HCT116 (cell line): ENCODE measurements around the gene LINGO1. TPM values are rescaled to one million over a fixed set of nuclear protein-coding genes. Genes with fewer than 3 reads are reported as not detected.

Source experiments
- ATAC-seq: fragments of 200-7000 bp; cut with Tn5 transposase; 2 replicates; pipeline ENCODE4 v1.9.1; 2020; ENCODE audit warnings: mild to moderate bottlenecking, moderate library complexity
- BruUV-seq: library from RNA; stranded (reverse); fragments of 400-500 nt; replicated peaks from 2 replicates; lab custom pipeline; 2021; lab: Mats Ljungman, UMichigan
- CTCF ChIA-PET: fragments of 300-600 bp; sonication (Branson Sonifier 250); formaldehyde crosslinking; loops from one replicate; lab custom pipeline; 2021; ENCODE audit warnings: antibody characterized with exemption; lab: Charles Lee
- POLR2A ChIA-PET: fragments of 300-600, 350-600 bp; sonication (Branson Sonifier 250); formaldehyde crosslinking; loops from one replicate; lab custom pipeline; 2021; ENCODE audit warnings: antibody characterized with exemption; lab: Charles Lee
- RAD21 ChIA-PET, 2 experiments: fragments of 300-600 bp; sonication (Branson Sonifier 250); formaldehyde crosslinking; loops; one replicate each; lab custom pipeline; 2023; ENCODE audit warnings: low total read pairs in 2 of 2; ENCODE audit not compliant: uncharacterized antibody in 2 of 2, unreplicated experiment in 2 of 2, low non-redundant PET in 1 of 2; lab: Charles Lee
- DNase-seq: peaks from one replicate; pipeline ENCODE4 v3.0.0-alpha.2; 2010; ENCODE audit warnings: low read depth, low spot score
- H2AFZ ChIP-seq: fragments of 200-600 bp; shearing (Covaris generic), sonication (generic); 2 replicates; pipeline ENCODE4 v1.6.1; 2017; ENCODE audit warnings: low read depth, mixed run types, mixed read lengths, antibody characterized with exemption, low read length; ENCODE audit not compliant: poor library complexity, severe bottlenecking
- H3K27ac ChIP-seq: 2 replicates; pipeline ENCODE4 v1.5.1; 2012; ENCODE audit warnings: low read depth, low read length
- H3K27me3 ChIP-seq: fragments of 200-600 bp; sonication (generic); 2 replicates; pipeline ENCODE4 v1.6.1; 2016; ENCODE audit warnings: mixed run types, low read length, mixed read lengths; ENCODE audit not compliant: insufficient read depth
- H3K36me3 ChIP-seq, 2 experiments: fragments of 200-500 bp in 1 of 2; fragments of 200-600 bp in 1 of 2; sonication (Bioruptor generic) in 1 of 2; sonication (generic) in 1 of 2; 2 replicates each; pipeline versions ENCODE4 v1.5.1 to v1.6.1; 2014 to 2016; ENCODE audit warnings: low read length in 2 of 2, inconsistent platforms in 1 of 2, mixed read lengths in 1 of 2, mixed run types in 1 of 2; ENCODE audit not compliant: insufficient read depth in 2 of 2, control insufficient read depth in 1 of 2
- H3K4me1 ChIP-seq, 2 experiments: fragments of 200-600 bp in 1 of 2; sonication (generic) in 1 of 2; 2 replicates each; pipeline versions ENCODE4 v1.5.1 to v1.6.1; 2012 to 2017; ENCODE audit warnings: low read length in 2 of 2, inconsistent platforms in 1 of 2, mild to moderate bottlenecking in 1 of 2, mixed read lengths in 1 of 2, mixed run types in 1 of 2, moderate library complexity in 1 of 2; ENCODE audit not compliant: insufficient read depth in 2 of 2, control insufficient read depth in 1 of 2
- H3K4me2 ChIP-seq: fragments of 200-600 bp; sonication (generic); 2 replicates; pipeline ENCODE4 v1.6.1; 2017; ENCODE audit warnings: mixed run types, low read length, mixed read lengths
- H3K4me3 ChIP-seq, 2 experiments: fragments of 200-600 bp in 1 of 2; sonication (generic) in 1 of 2; replicated peaks in 1 of 2; 2 replicates each; pipeline ENCODE4 v1.5.1; 2011 to 2016; ENCODE audit warnings: low read length in 2 of 2, control low read depth in 1 of 2, low read depth in 1 of 2, mild to moderate bottlenecking in 1 of 2, mixed read lengths in 1 of 2, mixed run types in 1 of 2
- H3K79me2 ChIP-seq: fragments of 200-600 bp; sonication (generic); 2 replicates; pipeline ENCODE4 v1.6.1; 2017; ENCODE audit warnings: mild to moderate bottlenecking, mixed run types, low read length, moderate library complexity, mixed read lengths; ENCODE audit not compliant: insufficient read depth
- H3K9ac ChIP-seq: fragments of 200-600 bp; sonication (generic); 2 replicates; pipeline ENCODE4 v1.6.1; 2016; ENCODE audit warnings: low read length, mixed read lengths
- H3K9me2 ChIP-seq: fragments of 200-600 bp; sonication (generic), shearing (Covaris generic); 2 replicates; pipeline ENCODE4 v1.6.1; 2017; ENCODE audit warnings: mixed run types, mild to moderate bottlenecking, moderate library complexity; ENCODE audit not compliant: insufficient read depth
- H3K9me3 ChIP-seq, 2 experiments: fragments of 200-500 bp in 1 of 2; fragments of 200-600 bp in 1 of 2; sonication (Bioruptor generic) in 1 of 2; sonication (generic) in 1 of 2; 2 replicates each; pipeline ENCODE4 v1.6.1; 2014 to 2017; ENCODE audit warnings: low read length in 2 of 2, mixed read lengths in 2 of 2, inconsistent platforms in 1 of 2, low read depth in 1 of 2, mild to moderate bottlenecking in 1 of 2, mixed run types in 1 of 2, moderate library complexity in 1 of 2; ENCODE audit not compliant: control insufficient read depth in 1 of 2, insufficient read depth in 1 of 2
- H4K20me1 ChIP-seq: fragments of 200-600 bp; sonication (generic), shearing (Covaris generic); 2 replicates; pipeline ENCODE4 v1.6.1; 2017; ENCODE audit warnings: mixed run types, mild to moderate bottlenecking, moderate library complexity; ENCODE audit not compliant: insufficient read depth
- CEBPB ChIP-seq: IDR thresholded peaks from 2 replicates; pipeline ENCODE4 v1.6.1; 2012; ENCODE audit warnings: low read depth
- EGR1 ChIP-seq: IDR thresholded peaks from 2 replicates; pipeline ENCODE4 v1.6.1; 2012; ENCODE audit warnings: low read depth
- EZH2 ChIP-seq: fragments of 200-600 bp; sonication (generic); IDR thresholded peaks from 2 replicates; pipeline ENCODE4 v1.6.1; 2017; ENCODE audit warnings: antibody characterized with exemption, mixed run types
- FOSL1 ChIP-seq: IDR thresholded peaks from 2 replicates; pipeline ENCODE4 v1.6.1; 2012; ENCODE audit warnings: low read depth
- POLR2AphosphoS5 ChIP-seq: IDR thresholded peaks from 2 replicates; pipeline ENCODE4 v1.6.1; 2011; ENCODE audit warnings: mild to moderate bottlenecking, low read depth, low read length, moderate library complexity
- RAD21 ChIP-seq: IDR thresholded peaks from 2 replicates; pipeline ENCODE4 v1.6.1; 2012; ENCODE audit warnings: low read depth, mild to moderate bottlenecking
- SP1 ChIP-seq: IDR thresholded peaks from 2 replicates; pipeline ENCODE4 v1.6.1; 2012; ENCODE audit warnings: low read depth
- TCF7L2 ChIP-seq: IDR thresholded peaks from 2 replicates; pipeline ENCODE4 v1.7.0; 2011; ENCODE audit warnings: borderline replicate concordance, inconsistent platforms; ENCODE audit not compliant: insufficient read depth, insufficient read length; ENCODE audit errors: extremely low read depth
- YY1 ChIP-seq: IDR thresholded peaks from 2 replicates; pipeline ENCODE4 v1.6.1; 2011; ENCODE audit warnings: low read length, low read depth, moderate library complexity, mild to moderate bottlenecking; ENCODE audit not compliant: insufficient replicate concordance; ENCODE audit errors: extremely low read depth
- ZNF274 ChIP-seq: fragments of 200-500 bp; sonication (Bioruptor generic); IDR thresholded peaks from 2 replicates; pipeline ENCODE4 v1.6.1; 2014; ENCODE audit warnings: mild to moderate bottlenecking, low read depth, low read length, inconsistent platforms
- intact Hi-C: fragments of 100-400 bp; cut with micrococcal nuclease; formaldehyde crosslinking; loops from 2 replicates; pipeline ENCODE4 v1.10.0; 2022
- total RNA-seq: library from RNA; stranded (reverse); gene quantifications from one replicate; pipeline ENCODE4 v1.2.1, GENCODE V29; 2021; ENCODE audit not compliant: unreplicated experiment
- TF ChIP-seq, protein P1 (sequence below): IDR thresholded peaks from 2 replicates; pipeline ENCODE4 v1.6.1; 2012; ENCODE audit warnings: low read depth

The LINGO1 gene
- total RNA-seq, 1 experiment from 2014 or later: 15.6 TPM

DNA sequence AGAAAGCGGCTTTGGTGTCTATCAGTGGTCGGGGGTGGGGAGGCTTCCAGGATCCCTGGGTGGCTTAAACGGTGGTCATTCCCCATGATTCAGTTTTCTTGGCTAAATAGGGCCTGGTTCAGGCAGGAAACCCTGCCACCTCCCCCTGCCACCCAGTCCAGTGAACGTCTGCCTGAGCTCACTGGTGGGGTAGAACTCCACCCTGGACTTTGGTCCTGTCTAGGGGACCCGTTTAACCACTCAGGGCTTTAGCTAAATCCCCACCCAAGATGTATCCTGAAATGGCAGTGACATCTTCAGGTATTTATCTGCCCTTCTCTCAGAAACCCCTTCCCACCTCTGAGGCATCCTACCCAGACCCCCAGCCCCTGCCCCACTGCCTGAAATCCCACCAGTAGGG lies 30.5 kb upstream of the LINGO1 start:
- Histone ChIP-seq H3K4me2 (no peak overlapping the region), H3K79me2 (no peaks in the 10 kb centered on the region), H3K4me3 (no peak overlapping the region), H2AFZ (no peak overlapping the region), H3K27ac (no peak overlapping the region), H3K9me2 (no peaks in the 10 kb centered on the region), H3K9ac (no peak overlapping the region), H4K20me1 (no peaks in the 10 kb centered on the region), H3K36me3 (no peaks in the 10 kb centered on the region), H3K4me1 (peaks cover 0 to 3% of the 10 kb centered on the region in 2 experiments; a peak in 1 of 4 replicates), H3K9me3 (no peaks in the 10 kb centered on the region), H3K27me3 (peaks cover 8% of the 10 kb centered on the region)
- ChIA-PET POLR2A (no interaction called here), CTCF (interaction anchor here (2.9 kb wide), 1 partner anchor 8 kb away, joined by 11 read pairs; no protein-coding TSS in a partner anchor), RAD21 (no interaction called here)
- no TSS peak for BruUV-seq
- ATAC-seq (no peak), DNase-seq (no peak)
- intact Hi-C loops: no loop called here
- TF ChIP-seq EZH2 (no peak), YY1 (no peak), CEBPB (no peak), EGR1 (no peak), SP1 (no peak), TCF7L2 (no peak), FOSL1 (no peak), ZNF274 (no peak), RAD21 (no peak), POLR2AphosphoS5 (no peak)
- TF ChIP-seq, protein P1, sequence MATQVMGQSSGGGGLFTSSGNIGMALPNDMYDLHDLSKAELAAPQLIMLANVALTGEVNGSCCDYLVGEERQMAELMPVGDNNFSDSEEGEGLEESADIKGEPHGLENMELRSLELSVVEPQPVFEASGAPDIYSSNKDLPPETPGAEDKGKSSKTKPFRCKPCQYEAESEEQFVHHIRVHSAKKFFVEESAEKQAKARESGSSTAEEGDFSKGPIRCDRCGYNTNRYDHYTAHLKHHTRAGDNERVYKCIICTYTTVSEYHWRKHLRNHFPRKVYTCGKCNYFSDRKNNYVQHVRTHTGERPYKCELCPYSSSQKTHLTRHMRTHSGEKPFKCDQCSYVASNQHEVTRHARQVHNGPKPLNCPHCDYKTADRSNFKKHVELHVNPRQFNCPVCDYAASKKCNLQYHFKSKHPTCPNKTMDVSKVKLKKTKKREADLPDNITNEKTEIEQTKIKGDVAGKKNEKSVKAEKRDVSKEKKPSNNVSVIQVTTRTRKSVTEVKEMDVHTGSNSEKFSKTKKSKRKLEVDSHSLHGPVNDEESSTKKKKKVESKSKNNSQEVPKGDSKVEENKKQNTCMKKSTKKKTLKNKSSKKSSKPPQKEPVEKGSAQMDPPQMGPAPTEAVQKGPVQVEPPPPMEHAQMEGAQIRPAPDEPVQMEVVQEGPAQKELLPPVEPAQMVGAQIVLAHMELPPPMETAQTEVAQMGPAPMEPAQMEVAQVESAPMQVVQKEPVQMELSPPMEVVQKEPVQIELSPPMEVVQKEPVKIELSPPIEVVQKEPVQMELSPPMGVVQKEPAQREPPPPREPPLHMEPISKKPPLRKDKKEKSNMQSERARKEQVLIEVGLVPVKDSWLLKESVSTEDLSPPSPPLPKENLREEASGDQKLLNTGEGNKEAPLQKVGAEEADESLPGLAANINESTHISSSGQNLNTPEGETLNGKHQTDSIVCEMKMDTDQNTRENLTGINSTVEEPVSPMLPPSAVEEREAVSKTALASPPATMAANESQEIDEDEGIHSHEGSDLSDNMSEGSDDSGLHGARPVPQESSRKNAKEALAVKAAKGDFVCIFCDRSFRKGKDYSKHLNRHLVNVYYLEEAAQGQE: no peak
